Measurements from ENCODE around the gene SLC25A41. TPM values are rescaled to one million over a fixed set of nuclear protein-coding genes. Genes with fewer than 3 reads are reported as not detected.

The SLC25A41 gene
- total RNA-seq, 4 donors from 2014 or later: 0.21 TPM; not detected in 3

DNA sequence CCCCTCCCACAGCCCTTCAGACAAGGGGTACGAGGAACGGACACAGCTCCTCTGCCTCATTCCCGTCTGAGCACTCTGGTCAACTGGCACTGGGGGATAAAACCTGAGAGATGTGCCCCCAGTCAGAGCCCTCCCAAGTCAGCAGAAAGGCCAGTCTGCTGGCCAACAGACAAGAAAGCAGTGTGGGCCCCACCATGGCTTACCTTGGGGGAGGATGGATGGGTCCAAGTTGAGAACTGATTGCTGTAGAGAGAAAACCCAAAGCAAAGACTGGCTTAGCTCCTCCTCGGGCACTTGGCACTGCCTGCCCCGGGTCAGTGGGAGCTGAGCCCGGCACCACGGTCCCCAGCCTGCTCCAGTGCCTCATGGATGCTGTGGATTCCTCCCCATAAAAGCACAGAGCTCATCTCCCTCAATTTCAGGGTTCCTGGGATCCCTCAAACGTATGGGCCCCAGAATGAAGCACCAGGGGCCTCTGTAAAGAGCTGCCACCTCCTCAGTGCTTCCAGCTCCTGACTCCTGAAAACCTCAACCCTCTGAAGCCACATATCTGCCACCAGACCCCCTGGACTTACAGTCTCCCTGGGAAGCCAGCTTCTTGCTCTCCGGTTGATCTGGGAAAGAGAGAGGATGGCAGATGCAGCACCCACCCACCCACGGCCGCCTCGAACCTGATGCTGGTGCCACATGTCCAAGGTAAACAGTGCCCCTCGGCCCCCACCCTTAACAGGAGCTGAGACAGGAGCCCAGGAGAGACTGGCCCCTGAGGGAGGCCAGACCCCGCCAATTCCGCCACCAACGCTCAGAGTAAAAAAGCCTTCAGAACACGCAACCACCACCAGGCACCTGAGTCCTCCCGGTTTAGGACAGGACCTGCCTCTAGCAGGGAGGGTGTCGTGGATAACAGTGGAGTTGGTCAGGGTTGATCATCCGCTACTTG, 12.2 kb downstream of the SLC25A41 start:
- intact Hi-C loops (cut with DNase I; ENCODE audit: low total_unique reads): no loop called here
- H3K4me3 ChIP-seq (ENCODE audit: low read depth, poor library complexity, severe bottlenecking): no peak overlapping the region
- TF ChIP-seq, protein P1, sequence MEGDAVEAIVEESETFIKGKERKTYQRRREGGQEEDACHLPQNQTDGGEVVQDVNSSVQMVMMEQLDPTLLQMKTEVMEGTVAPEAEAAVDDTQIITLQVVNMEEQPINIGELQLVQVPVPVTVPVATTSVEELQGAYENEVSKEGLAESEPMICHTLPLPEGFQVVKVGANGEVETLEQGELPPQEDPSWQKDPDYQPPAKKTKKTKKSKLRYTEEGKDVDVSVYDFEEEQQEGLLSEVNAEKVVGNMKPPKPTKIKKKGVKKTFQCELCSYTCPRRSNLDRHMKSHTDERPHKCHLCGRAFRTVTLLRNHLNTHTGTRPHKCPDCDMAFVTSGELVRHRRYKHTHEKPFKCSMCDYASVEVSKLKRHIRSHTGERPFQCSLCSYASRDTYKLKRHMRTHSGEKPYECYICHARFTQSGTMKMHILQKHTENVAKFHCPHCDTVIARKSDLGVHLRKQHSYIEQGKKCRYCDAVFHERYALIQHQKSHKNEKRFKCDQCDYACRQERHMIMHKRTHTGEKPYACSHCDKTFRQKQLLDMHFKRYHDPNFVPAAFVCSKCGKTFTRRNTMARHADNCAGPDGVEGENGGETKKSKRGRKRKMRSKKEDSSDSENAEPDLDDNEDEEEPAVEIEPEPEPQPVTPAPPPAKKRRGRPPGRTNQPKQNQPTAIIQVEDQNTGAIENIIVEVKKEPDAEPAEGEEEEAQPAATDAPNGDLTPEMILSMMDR (IDR thresholded peaks at IDR 0.05): no peak
- no peak for TF ChIP-seq POLR2A (IDR thresholded peaks at IDR 0.05)
- 77% methylated on average over 19 to 20 of the region's 20 CpGs for WGBS, 2 donors
- DNase-seq (ENCODE audit: low spot score in 2 of 2): no peak

DNA sequence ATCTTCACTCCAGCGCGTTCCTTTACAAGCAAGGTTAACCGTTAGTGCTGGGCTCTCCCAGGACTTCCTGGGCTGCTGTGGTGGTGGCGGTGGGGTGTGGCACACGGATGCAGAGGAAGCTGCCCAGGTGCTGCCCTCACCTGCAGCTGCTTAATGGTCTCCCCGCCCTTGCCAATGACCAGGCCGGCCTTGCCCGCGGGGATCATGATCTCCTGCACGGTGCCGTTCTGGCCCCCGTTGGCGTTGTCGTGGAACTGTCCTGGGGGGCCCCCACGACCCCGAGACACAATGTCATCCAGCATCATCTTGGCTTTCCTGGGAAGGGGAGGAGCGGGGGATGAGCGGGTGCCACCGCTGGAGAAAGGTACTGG, 15.0 kb downstream of the SLC25A41 start:
- H3K4me3 ChIP-seq (ENCODE audit: low read depth, poor library complexity, severe bottlenecking): no peak overlapping the region
- DNase-seq (ENCODE audit: low spot score in 2 of 2): no peak
- TF ChIP-seq POLR2A (IDR thresholded peaks at IDR 0.05): no peak
- TF ChIP-seq, protein P1 (IDR thresholded peaks at IDR 0.05): no peak
- intact Hi-C loops (cut with DNase I; ENCODE audit: low total_unique reads): no loop called here
- WGBS, 2 donors: 93% methylated on average over 19 of the region's 19 CpGs

DNA sequence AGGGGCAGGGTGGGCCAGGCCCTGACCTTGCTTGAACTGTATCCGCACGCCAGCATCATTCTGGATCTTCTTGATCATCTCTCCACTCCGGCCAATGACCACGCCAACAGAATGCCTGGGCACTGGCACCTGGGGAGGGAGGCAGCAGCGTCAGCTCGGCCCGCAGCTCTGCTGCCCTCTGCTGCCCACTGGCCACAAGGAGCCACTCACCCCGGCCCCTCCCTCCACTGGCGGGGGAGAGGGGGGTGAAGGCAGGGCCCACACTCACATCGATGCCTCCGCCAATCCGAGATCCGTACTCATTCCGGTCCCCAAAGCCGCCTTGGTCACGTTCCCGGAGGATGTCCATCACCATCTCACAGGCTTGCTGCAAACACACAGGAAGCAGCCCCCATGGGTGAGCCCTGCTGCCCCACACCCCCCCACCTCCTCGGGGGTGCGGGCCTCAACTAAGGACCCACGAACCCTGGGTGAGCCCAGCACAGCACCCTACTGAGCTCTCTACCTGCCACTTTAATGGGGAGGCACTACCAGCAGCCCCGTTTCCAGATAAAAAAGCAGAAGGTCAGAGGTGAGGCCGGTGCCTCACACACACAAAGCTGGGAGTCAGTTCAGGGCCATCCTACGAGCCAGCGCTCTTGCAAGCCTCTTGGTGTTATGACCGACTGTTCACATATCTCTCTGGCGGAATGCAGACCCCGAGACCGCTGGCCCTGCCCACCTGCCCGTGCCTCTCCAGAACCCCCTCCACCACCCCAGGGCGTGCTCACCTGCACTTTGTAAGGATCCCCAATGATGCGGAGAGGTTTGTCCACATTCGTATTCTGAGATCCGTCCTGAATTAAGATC, 15.6 kb downstream of the SLC25A41 start:
- DNase-seq (ENCODE audit: low spot score in 2 of 2): no peak
- intact Hi-C loops (cut with DNase I; ENCODE audit: low total_unique reads): no loop called here
- TF ChIP-seq POLR2A (IDR thresholded peaks at IDR 0.05): no peak
- TF ChIP-seq, protein P1 (IDR thresholded peaks at IDR 0.05): no peak

DNA sequence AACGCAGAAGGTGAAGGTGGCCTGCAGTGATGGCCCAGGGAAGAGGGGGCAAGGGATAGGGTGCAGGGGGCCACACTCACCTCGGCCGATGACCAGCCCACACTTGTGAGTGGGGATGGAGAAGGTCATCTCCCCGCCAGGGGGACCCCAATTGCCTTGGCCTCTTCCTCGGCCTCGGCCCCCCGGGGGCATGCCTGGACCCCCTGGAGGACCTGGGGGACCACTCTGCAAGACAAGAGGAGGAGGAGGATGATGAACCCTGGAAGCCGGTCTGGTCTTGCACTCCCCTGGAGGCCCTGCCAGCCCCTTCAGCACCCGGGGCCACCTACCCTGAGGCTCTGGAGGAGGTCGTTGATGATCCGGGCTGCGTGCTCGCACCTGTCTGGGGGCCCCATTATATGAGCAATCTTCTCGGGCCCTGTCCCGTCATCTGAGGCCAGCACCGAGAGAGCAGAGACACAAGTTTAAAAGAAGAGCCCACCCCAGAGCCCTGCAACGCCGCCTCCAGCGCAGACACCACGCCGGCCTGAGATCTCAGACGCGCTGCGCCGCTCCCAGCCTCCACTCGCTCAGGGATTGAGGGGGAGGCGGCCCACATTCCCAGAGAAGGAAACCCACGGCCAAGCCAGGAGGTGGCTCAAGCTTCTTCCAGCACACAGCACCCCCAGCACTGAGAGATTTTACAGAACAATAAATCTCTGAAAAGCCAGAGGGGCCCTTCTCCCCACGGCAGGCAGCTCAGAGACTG, 16.7 kb downstream of the SLC25A41 start:
- DNase-seq (ENCODE audit: low spot score in 2 of 2): no peak
- intact Hi-C loops (cut with DNase I; ENCODE audit: low total_unique reads): no loop called here
- 88 to 91% methylated on average over 24 to 29 of the region's 29 CpGs for WGBS, 2 donors
- H3K4me3 ChIP-seq (ENCODE audit: low read depth, poor library complexity, severe bottlenecking): no peak overlapping the region
- TF ChIP-seq, protein P1 (IDR thresholded peaks at IDR 0.05): no peak
- TF ChIP-seq POLR2A (IDR thresholded peaks at IDR 0.05): no peak

More for the DNA sequence above, 15.6 kb downstream of the SLC25A41 start:
- WGBS, 2 donors: 79 to 80% methylated on average over 31 to 32 of the region's 33 CpGs
- H3K4me3 ChIP-seq (ENCODE audit: low read depth, poor library complexity, severe bottlenecking): no peak overlapping the region

DNA sequence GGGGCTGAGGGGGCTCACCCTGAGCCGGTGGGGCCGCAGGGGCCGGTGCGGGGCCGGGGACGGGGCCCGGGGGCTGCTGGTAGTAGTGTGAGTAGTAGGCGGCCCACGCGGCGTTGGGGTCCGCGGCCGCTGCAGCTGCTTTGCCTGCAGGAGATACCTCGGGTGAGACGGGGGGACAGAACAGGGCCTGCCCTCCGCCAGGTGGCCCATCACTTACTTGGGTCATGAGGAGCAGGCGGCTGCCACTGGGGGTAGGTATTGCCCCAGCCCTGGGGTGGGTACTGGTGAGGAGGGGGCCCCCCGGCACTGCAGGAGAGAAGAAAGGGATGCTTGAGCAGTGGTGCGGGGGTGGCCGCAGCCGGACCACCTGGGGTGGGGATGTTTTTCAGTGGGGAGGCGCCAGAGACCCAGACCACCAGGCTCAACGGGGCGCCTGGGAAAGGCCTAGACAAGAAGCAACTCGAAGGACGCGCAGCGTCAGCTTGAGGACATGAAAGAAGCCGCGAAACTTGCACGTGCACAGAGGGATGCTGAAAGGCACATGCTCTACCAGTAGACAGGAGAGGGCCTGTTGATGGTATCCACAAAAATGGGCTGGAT, 17.9 kb downstream of the SLC25A41 start:
- 92 to 94% methylated on average over 31 to 32 of the region's 32 CpGs for WGBS, 2 donors

More for the DNA sequence above, 17.9 kb downstream of the SLC25A41 start:
- intact Hi-C loops (cut with DNase I; ENCODE audit: low total_unique reads): no loop called here
- no peak for TF ChIP-seq POLR2A (IDR thresholded peaks at IDR 0.05)
- TF ChIP-seq, protein P1 (IDR thresholded peaks at IDR 0.05): no peak
- no peak for DNase-seq (ENCODE audit: low spot score in 2 of 2)
- no peak overlapping the region for H3K4me3 ChIP-seq (ENCODE audit: low read depth, poor library complexity, severe bottlenecking)

All from lower leg skin (tissue), 4 donors.